NCI-H2171 treated with DMSO at 0.1 percent for 48 hours (cell line): Measurements from ENCODE around the gene CGB8.

Experiments used
- DNase-seq: peaks from one replicate; lab custom pipeline; 2025; lab: John Stamatoyannopoulos, UW

CGB8 gene

DNA sequence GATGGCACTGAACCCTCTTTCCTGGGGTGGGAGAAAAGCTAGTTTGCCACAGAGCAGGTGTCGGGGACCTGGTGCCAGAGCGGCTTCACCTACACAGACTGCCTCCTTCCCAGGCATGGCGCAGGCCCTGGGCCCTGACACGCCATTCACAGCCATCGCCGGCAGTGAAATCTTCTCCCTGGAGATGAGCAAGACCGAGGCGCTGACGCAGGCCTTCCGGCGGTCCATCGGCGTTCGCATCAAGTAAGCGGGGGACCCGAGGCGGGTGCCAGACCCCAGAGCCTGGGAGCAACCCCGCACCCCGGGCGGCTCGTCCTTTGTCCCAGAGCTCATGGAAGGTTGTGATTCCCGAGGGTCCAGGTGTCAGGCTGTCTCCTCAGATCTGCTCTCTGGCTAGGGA, 42.0 kb downstream of the CGB8 start:
- no peak for DNase-seq

DNA sequence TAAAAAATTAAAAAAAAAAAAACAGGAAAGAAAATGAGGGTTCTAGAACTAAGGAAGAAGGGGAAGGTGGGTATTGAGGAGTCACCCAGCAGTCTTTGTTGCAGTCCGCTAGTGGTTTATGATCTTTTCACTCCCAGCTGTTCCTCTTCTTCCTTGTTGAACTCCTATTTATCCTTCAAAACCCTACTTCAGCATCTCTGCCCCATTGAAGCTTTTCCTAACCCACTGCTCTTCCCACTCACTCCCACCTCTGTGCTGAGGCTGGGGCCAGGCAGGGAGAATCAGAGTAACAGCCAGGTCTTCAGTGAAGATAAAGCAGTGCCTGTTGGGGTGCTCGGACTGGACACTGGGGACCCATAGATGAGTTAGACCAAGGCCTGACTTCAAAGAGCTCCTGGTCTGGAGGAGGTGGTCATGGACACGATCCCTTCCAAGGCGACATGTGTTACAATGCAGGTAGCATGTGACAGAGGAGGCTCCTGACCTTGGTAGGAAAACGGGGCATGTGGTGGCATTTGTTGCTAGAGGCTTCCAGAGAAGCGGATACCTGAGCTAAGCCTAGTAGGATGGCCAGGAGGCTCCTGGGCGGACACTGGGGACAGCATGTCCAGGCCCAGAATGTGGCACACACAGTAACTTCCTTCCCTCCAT, 43.8 kb downstream of the CGB8 start:
- DNase-seq: no peak

DNA sequence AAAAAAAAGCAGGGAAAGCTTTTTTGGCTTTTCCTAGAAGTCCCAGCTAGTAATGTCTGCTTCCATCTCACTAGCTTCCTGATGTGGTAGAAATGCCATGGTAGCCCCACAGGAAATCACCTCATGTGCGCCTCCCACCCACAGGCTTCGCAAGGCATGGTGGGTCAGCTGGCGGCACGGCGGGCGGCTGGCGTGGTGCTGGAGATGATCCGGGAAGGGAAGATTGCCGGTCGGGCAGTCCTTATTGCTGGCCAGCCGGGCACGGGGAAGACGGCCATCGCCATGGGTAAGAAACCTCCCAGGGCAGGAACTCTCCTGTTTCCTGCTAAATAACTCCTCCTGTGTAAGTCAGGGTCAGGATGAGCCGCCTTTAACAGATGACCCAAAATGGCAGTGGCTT, 44.8 kb downstream of the CGB8 start:
- DNase-seq: no peak

DNA sequence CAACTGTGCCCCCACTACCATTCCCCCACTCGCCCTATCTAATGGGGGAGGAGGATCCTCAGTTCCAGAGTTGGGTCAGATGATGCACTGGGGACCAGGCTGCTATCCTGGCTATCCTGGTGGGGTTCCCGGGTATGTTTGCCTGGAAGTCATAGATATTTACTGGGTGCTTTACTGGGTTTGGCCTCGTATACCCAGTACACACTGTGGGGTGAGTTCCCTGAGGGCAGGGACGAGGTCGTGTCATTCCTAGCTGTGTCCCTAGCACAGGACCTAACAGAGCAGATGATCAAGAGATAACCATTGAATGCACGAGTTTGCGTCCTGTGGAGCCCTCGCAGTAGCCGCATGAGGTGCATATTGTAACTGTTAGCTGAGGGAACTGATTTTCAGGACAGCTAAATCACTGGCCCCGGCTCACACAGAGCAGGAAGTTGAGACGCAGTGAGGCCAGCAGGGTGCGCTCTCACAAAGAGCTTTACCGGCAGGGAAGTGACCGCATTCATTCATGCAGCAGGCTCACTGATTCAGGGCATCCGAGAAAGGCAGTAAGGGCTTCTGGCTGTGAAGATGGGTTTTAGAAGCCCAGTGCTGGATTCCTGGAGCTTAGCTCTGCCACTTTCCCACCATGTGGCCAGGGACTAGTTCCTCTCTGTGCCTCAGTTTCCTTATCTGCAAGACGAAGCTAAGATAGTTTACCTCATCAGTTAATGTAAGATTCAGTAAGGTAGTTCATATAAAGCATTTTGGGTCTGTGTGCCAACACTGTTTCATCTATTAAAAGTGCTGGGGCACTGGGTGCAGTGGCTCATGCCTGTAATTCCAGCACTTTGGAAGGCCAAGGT, 49.2 kb downstream of the CGB8 start:
- DNase-seq: no peak

DNA sequence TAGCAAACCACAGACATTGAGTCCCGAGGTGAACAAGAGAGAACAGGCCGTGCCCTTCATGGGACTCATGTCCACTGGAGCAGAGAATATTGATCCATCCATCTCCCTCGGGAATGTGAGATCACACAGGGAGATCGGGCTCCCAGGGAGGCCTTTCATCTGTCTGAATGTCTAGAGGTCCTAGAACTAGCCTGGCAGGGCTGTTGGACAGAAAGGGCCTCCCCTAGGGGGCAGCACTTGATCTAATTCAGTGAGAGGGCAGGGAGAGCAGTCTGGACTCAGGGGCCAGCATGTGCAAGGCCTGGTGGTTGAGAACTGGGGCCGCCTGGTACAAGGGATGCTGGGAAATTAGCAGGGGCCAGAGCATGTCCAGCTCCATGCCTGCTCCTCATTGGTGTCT, 50.9 kb downstream of the CGB8 start:
- DNase-seq: no peak
